NCI-H446 (cell line): ENCODE data around the gene MAP4K2.

Source experiments
- DNase-seq, 2 experiments: peaks; one replicate each; lab custom pipeline; 2025; lab: John Stamatoyannopoulos, UW

Gene MAP4K2

GRCh38 chr11:64736654-64737053, 66.4 kb downstream of the MAP4K2 start:
- no peak for DNase-seq

GRCh38 chr11:64735725-64736259, 67.2 kb downstream of the MAP4K2 start:
- DNase-seq, result no peak
